Gastrocnemius medialis (tissue), 4 donors: ENCODE results near the gene ENOX1.

Experiments
- CTCF ChIP-seq, 5 experiments: fragments of 450-650 bp in 3 of 5; fragments of 200-600 bp in 2 of 5; sonication (generic) in 2 of 5; IDR thresholded peaks in 4 of 5; conservative IDR thresholded peaks in 1 of 5; 1 replicate in 4 of 5; 2 replicates in 1 of 5; pipeline ENCODE4 v1.5.1; 2016 to 2019; ENCODE audit warnings: antibody characterized with exemption in 5 of 5, mild to moderate bottlenecking in 3 of 5, moderate library complexity in 3 of 5
- POLR2A ChIP-seq, 2 donors: fragments of 450-650 bp; IDR thresholded peaks; one replicate each; pipeline ENCODE4 v1.6.1; 2017; ENCODE audit warnings: antibody characterized with exemption in 2 of 2, mild to moderate bottlenecking in 2 of 2, moderate library complexity in 2 of 2

- TF ChIP-seq CTCF (IDR thresholded peaks at IDR 0.05 in 4 of 5, conservative IDR thresholded peaks at IDR 0.05 in 1 of 5): no peak
- TF ChIP-seq POLR2A (IDR thresholded peaks at IDR 0.05): no peak
Measured at GRCh38 chr13:43441899-43442499, 344.8 kb downstream of the ENOX1 start.
